Measurements from ENCODE around the gene PLCD3. TPM values are rescaled to one million over a fixed set of nuclear protein-coding genes. Genes with fewer than 3 reads are reported as not detected.

Gene PLCD3
- total and polyA plus RNA-seq, 9 of the 15 experiments (the other 6 are each of a cell fraction or from before 2014, with no cell fraction given): 0.20 to 22.6 (median 7.5) TPM

DNA sequence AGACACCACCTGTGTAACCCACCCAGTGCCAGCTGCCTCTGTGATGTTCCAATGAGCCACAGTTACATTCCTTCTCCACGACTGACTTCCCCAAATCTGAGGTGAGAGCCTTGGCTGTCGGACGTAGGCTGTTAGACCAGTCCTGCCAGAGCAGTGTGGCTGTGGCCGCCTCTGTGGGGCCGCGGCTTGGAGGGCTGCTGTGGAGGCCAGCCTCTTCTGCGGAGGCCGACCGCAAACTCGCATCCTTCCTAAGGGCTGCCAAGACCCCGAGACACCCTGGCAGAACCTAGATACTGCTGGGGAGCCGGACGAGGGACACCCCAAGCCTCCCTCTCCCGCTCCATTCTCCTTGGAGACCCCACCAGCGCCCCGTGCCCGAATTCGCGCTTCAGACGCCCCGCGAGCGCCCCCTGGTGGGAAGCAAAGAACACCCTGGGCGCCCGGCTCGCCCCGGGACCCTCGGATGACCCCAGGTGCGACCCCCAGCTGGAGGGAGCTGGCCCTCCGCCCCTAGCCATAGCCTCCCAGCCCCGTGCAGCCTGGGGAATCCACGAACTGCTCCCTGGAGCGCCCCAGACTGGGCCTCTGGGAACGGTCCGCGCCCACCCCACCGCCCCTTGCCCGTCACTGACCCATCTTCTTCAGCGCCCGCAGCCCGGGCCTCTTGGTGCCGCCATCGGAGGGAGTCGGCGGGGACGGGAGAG, 547 bp downstream of the PLCD3 start (continued):
- TF ChIP-seq, protein P1, sequence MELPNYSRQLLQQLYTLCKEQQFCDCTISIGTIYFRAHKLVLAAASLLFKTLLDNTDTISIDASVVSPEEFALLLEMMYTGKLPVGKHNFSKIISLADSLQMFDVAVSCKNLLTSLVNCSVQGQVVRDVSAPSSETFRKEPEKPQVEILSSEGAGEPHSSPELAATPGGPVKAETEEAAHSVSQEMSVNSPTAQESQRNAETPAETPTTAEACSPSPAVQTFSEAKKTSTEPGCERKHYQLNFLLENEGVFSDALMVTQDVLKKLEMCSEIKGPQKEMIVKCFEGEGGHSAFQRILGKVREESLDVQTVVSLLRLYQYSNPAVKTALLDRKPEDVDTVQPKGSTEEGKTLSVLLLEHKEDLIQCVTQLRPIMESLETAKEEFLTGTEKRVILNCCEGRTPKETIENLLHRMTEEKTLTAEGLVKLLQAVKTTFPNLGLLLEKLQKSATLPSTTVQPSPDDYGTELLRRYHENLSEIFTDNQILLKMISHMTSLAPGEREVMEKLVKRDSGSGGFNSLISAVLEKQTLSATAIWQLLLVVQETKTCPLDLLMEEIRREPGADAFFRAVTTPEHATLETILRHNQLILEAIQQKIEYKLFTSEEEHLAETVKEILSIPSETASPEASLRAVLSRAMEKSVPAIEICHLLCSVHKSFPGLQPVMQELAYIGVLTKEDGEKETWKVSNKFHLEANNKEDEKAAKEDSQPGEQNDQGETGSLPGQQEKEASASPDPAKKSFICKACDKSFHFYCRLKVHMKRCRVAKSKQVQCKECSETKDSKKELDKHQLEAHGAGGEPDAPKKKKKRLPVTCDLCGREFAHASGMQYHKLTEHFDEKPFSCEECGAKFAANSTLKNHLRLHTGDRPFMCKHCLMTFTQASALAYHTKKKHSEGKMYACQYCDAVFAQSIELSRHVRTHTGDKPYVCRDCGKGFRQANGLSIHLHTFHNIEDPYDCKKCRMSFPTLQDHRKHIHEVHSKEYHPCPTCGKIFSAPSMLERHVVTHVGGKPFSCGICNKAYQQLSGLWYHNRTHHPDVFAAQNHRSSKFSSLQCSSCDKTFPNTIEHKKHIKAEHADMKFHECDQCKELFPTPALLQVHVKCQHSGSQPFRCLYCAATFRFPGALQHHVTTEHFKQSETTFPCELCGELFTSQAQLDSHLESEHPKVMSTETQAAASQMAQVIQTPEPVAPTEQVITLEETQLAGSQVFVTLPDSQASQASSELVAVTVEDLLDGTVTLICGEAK (IDR thresholded peaks at IDR 0.05): no peak
- TF ChIP-seq, protein P1 (CRISPR knock-in tag; IDR thresholded peaks at IDR 0.05): no peak
- TF ChIP-seq, protein P2, sequence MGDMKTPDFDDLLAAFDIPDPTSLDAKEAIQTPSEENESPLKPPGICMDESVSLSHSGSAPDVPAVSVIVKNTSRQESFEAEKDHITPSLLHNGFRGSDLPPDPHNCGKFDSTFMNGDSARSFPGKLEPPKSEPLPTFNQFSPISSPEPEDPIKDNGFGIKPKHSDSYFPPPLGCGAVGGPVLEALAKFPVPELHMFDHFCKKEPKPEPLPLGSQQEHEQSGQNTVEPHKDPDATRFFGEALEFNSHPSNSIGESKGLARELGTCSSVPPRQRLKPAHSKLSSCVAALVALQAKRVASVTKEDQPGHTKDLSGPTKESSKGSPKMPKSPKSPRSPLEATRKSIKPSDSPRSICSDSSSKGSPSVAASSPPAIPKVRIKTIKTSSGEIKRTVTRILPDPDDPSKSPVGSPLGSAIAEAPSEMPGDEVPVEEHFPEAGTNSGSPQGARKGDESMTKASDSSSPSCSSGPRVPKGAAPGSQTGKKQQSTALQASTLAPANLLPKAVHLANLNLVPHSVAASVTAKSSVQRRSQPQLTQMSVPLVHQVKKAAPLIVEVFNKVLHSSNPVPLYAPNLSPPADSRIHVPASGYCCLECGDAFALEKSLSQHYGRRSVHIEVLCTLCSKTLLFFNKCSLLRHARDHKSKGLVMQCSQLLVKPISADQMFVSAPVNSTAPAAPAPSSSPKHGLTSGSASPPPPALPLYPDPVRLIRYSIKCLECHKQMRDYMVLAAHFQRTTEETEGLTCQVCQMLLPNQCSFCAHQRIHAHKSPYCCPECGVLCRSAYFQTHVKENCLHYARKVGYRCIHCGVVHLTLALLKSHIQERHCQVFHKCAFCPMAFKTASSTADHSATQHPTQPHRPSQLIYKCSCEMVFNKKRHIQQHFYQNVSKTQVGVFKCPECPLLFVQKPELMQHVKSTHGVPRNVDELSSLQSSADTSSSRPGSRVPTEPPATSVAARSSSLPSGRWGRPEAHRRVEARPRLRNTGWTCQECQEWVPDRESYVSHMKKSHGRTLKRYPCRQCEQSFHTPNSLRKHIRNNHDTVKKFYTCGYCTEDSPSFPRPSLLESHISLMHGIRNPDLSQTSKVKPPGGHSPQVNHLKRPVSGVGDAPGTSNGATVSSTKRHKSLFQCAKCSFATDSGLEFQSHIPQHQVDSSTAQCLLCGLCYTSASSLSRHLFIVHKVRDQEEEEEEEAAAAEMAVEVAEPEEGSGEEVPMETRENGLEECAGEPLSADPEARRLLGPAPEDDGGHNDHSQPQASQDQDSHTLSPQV (IDR thresholded peaks at IDR 0.05): no peak; the same call in 1 of the 2 replicates
- TF ChIP-seq MEF2D (tag; conservative IDR thresholded peaks at IDR 0.05; ENCODE audit: low read depth) (no peak), CBFA2T3 (IDR thresholded peaks at IDR 0.05) (no peak), CCNT2 (IDR thresholded peaks at IDR 0.05; ENCODE audit: borderline replicate concordance, extremely low read depth, insufficient read length, low read depth, low read length) (no peak)
- TF ChIP-seq, protein P3, sequence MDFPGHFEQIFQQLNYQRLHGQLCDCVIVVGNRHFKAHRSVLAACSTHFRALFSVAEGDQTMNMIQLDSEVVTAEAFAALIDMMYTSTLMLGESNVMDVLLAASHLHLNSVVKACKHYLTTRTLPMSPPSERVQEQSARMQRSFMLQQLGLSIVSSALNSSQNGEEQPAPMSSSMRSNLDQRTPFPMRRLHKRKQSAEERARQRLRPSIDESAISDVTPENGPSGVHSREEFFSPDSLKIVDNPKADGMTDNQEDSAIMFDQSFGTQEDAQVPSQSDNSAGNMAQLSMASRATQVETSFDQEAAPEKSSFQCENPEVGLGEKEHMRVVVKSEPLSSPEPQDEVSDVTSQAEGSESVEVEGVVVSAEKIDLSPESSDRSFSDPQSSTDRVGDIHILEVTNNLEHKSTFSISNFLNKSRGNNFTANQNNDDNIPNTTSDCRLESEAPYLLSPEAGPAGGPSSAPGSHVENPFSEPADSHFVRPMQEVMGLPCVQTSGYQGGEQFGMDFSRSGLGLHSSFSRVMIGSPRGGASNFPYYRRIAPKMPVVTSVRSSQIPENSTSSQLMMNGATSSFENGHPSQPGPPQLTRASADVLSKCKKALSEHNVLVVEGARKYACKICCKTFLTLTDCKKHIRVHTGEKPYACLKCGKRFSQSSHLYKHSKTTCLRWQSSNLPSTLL (IDR thresholded peaks at IDR 0.05): no peak
- TF ChIP-seq, protein P4, sequence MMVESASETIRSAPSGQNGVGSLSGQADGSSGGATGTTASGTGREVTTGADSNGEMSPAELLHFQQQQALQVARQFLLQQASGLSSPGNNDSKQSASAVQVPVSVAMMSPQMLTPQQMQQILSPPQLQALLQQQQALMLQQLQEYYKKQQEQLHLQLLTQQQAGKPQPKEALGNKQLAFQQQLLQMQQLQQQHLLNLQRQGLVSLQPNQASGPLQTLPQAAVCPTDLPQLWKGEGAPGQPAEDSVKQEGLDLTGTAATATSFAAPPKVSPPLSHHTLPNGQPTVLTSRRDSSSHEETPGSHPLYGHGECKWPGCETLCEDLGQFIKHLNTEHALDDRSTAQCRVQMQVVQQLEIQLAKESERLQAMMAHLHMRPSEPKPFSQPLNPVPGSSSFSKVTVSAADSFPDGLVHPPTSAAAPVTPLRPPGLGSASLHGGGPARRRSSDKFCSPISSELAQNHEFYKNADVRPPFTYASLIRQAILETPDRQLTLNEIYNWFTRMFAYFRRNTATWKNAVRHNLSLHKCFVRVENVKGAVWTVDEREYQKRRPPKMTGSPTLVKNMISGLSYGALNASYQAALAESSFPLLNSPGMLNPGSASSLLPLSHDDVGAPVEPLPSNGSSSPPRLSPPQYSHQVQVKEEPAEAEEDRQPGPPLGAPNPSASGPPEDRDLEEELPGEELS (CRISPR knock-in tag; IDR thresholded peaks at IDR 0.05; ENCODE audit: borderline replicate concordance): no peak

Measured in K562 (cell line).